H1 (cell line): ENCODE measurements around the gene FRS2. TPM values are rescaled to one million over a fixed set of nuclear protein-coding genes. Genes with fewer than 3 reads are reported as not detected.

Experiments used
- CHD2 ChIP-seq: IDR thresholded peaks from 2 replicates; pipeline ENCODE4 v1.6.1; 2012; ENCODE audit warnings: low read length, improper control_type of control experiment
- CHD7 ChIP-seq: fragments of 300-600 bp; sonication (generic); IDR thresholded peaks from 2 replicates; pipeline ENCODE4 v1.7.1; 2012; ENCODE audit warnings: low read length, moderate library complexity, mild to moderate bottlenecking, inconsistent platforms; ENCODE audit not compliant: insufficient replicate concordance
- CREB1 ChIP-seq: IDR thresholded peaks from 2 replicates; pipeline ENCODE4 v1.6.1; 2012; ENCODE audit warnings: inconsistent platforms
- CTBP2 ChIP-seq: IDR thresholded peaks from 2 replicates; pipeline ENCODE4 v1.7.0; 2011; ENCODE audit warnings: borderline replicate concordance, mild to moderate bottlenecking, moderate library complexity, mixed read lengths, low read length; ENCODE audit not compliant: insufficient read depth, insufficient read length
- CTCF ChIP-seq, 3 experiments: IDR thresholded peaks; 1 replicate in 2 of 3; 2 replicates in 1 of 3; pipeline versions ENCODE4 v1.5.1 to v1.6.1; 2011; ENCODE audit warnings: low read length in 3 of 3, mild to moderate bottlenecking in 3 of 3, inconsistent platforms in 2 of 3, low read depth in 1 of 3, moderate library complexity in 1 of 3; ENCODE audit not compliant: insufficient read depth in 1 of 3; ENCODE audit errors: control extremely low read depth in 1 of 3
- E2F6 ChIP-seq: IDR thresholded peaks from 2 replicates; pipeline ENCODE4 v1.6.1; 2012; ENCODE audit warnings: inconsistent platforms
- EP300 ChIP-seq, 2 experiments: IDR thresholded peaks; 1 replicate in 1 of 2; 2 replicates in 1 of 2; pipeline ENCODE4 v1.6.1; 2011 to 2012; ENCODE audit warnings: low read depth in 2 of 2, low read length in 2 of 2, mild to moderate bottlenecking in 2 of 2, borderline replicate concordance in 1 of 2, inconsistent platforms in 1 of 2, moderate library complexity in 1 of 2
- RFX5 ChIP-seq: IDR thresholded peaks from 2 replicates; pipeline ENCODE4 v1.6.1; 2011; ENCODE audit warnings: low read depth, low read length, improper control_type of control experiment, borderline replicate concordance
- polyA plus RNA-seq, 7 experiments: library from polyadenylated mRNA; depleted of rRNA in 3 of 7; stranded (reverse) in 5 of 7; unstranded in 2 of 7; fragments of >200 nt in 5 of 7; fragments of 200-250 nt in 2 of 7; gene quantifications; 1 replicate in 5 of 7; 2 replicates in 1 of 7; 4 replicates in 1 of 7; pipeline versions ENCODE4 v1.2.1 to v1.2.3, GENCODE V29; 2011 to 2013; ENCODE audit warnings: missing spikeins in 2 of 7, mixed read lengths in 2 of 7
- total RNA-seq: library from RNA; stranded (reverse); fragmentation: NEBNext Ultra II Directional; extraction: Animal tissue kit (Norgen Biotek cat#: 25700); gene quantifications from 2 replicates; pipeline ENCODE4 v1.2.1, GENCODE V29; 2021

The FRS2 gene
- total and polyA plus RNA-seq, 2 of the 8 experiments (the other 6 are each of a cell fraction or from before 2014, with no cell fraction given), result 10.3 to 35.8 TPM

GRCh38 chr12:69579029-69579428, 108.8 kb downstream of the FRS2 start (continued):
- no peak for TF ChIP-seq CHD7
- no peak for TF ChIP-seq CTCF (IDR thresholded peaks at IDR 0.05; ENCODE audit: control extremely low read depth in 1 of 3, insufficient read depth in 1 of 3, low read depth in 1 of 3, low read length in 3 of 3)
- TF ChIP-seq CTBP2, result no peak
- TF ChIP-seq CREB1, result no peak
- no peak for TF ChIP-seq EP300 (IDR thresholded peaks at IDR 0.05; ENCODE audit: borderline replicate concordance in 1 of 2, low read depth in 2 of 2, low read length in 2 of 2)
- TF ChIP-seq CHD2, result no peak
- no peak for TF ChIP-seq RFX5
- no peak for TF ChIP-seq E2F6
